ENCODE measurements around the gene VAMP8.
"Not testable (repeated sequence)": the region's sequence is repeated elsewhere in the genome, so short reads cannot be mapped to it uniquely, and the experiment has no call there.

GRCh38 chr2:85604133-85604444 is 26.7 kb downstream of the VAMP8 start:
- not testable (repeated sequence) for TF ChIP-seq REST (IDR thresholded peaks at IDR 0.05); CTCF (IDR thresholded peaks at IDR 0.05; ENCODE audit: low read depth, low read length, missing input control); ATF3 (IDR thresholded peaks at IDR 0.05); SP1 (IDR thresholded peaks at IDR 0.05); JUND (IDR thresholded peaks at IDR 0.05); FOXA1 (IDR thresholded peaks at IDR 0.05)
